ENCODE measurements around the gene TCF4. TPM values are rescaled to one million over a fixed set of nuclear protein-coding genes. Genes with fewer than 3 reads are reported as not detected.
A peak's percentile ranks its signal among the peaks of the same experiment; 100 is the strongest.

Gene TCF4
- total RNA-seq, 6 experiments from 2014 or later = 50.4 to 71.1 (median 59.0) TPM

DNA sequence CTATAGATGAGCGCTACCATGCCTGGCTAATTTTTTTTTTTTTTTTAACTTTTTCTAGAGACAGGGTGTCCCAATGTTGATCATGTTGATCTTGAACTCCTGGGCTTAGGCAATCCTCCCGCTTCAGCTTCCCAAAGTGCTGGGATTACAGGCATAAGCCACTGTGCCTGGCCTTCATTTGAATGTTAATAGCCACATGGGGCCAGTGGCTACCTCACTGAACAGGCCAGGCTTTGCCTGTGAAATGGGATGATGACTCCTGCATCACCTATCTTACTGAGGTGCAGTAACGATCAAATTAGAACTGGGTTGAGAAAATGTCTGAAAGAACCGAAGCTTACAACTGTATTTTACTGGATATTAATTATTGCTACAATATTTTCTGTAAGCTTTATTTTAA is 278.7 kb downstream of the TCF4 start:
- Mint-ChIP-seq H3K4me1 (ENCODE audit: low read depth) (peaks cover 74% of the 10 kb centered on the region), H3K36me3 (ENCODE audit: low read depth) (peaks cover 16% of the 10 kb centered on the region), H3K27ac (no peak overlapping the region), H3K27me3 (ENCODE audit: insufficient read depth) (no peaks in the 10 kb centered on the region; the same call in 1 of the 2 replicates), H3K4me3 (no peak overlapping the region), H3K9me3 (no peaks in the 10 kb centered on the region)
- DNase-seq = no peak
- TF ChIP-seq, protein P1, sequence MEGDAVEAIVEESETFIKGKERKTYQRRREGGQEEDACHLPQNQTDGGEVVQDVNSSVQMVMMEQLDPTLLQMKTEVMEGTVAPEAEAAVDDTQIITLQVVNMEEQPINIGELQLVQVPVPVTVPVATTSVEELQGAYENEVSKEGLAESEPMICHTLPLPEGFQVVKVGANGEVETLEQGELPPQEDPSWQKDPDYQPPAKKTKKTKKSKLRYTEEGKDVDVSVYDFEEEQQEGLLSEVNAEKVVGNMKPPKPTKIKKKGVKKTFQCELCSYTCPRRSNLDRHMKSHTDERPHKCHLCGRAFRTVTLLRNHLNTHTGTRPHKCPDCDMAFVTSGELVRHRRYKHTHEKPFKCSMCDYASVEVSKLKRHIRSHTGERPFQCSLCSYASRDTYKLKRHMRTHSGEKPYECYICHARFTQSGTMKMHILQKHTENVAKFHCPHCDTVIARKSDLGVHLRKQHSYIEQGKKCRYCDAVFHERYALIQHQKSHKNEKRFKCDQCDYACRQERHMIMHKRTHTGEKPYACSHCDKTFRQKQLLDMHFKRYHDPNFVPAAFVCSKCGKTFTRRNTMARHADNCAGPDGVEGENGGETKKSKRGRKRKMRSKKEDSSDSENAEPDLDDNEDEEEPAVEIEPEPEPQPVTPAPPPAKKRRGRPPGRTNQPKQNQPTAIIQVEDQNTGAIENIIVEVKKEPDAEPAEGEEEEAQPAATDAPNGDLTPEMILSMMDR (IDR thresholded peaks at IDR 0.05) = no peak

GRCh38 chr18:55307505-55307904 is 280.5 kb downstream of the TCF4 start:
- H3K36me3 Mint-ChIP-seq (ENCODE audit: low read depth) = peaks cover 16% of the 10 kb centered on the region

DNA sequence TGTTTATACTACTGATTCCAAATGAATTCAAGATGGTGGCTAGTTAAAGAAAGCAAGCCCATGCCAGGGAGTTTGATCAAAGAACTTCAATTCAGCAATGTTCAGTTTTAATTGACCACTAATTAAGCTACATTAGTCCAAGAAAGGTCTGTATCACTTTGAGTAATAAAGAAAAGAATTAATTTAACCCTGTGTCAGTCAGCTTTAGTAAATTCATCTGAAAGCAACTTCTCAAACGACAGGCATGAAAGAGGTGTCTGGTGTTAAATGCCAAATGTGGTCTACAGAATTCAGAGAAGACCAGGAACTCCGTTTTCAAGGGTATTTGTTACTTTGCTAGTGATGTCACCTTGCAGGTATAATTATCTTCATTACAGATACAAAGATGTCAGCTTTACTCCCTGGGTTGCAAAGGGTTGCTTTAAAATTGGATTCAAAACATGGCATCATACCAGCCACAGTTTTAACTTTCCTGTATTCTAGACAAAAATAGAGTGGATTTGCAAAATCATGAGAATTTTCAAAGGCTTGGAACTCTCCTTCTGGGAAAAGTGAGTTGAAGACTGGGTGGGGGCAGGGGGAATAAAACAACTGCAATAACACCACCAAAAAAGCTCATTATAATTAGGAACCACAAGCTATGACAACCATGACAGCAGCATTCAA is 281.5 kb downstream of the TCF4 start:
- Mint-ChIP-seq H3K27ac (no peak overlapping the region), H3K27me3 (ENCODE audit: insufficient read depth) (peaks cover 3% of the 10 kb centered on the region), H3K4me3 (no peak overlapping the region), H3K4me1 (ENCODE audit: low read depth) (peaks cover 74% of the 10 kb centered on the region), H3K36me3 (ENCODE audit: low read depth) (peaks cover 16% of the 10 kb centered on the region), H3K9me3 (no peaks in the 10 kb centered on the region)
- no peak for DNase-seq
- TF ChIP-seq, protein P1 (IDR thresholded peaks at IDR 0.05) = no peak

More at GRCh38 chr18:55307505-55307904, 280.5 kb downstream of the TCF4 start:
- Mint-ChIP-seq H3K27me3 (ENCODE audit: insufficient read depth) (peaks cover 3% of the 10 kb centered on the region), H3K4me1 (ENCODE audit: low read depth) (peaks cover 74% of the 10 kb centered on the region), H3K4me3 (no peak overlapping the region), H3K27ac (no peak overlapping the region), H3K9me3 (no peaks in the 10 kb centered on the region)
- DNase-seq = no peak
- TF ChIP-seq, protein P1 (IDR thresholded peaks at IDR 0.05) = no peak

- H3K27ac Mint-ChIP-seq = peak overlapping the region; percentile 89
- peaks cover 80% of the 10 kb centered on the region for H3K4me1 Mint-ChIP-seq (ENCODE audit: low read depth)
- H3K9me3 Mint-ChIP-seq = no peaks in the 10 kb centered on the region
- peaks cover 3% of the 10 kb centered on the region; the same call in 1 of the 2 replicates for H3K27me3 Mint-ChIP-seq (ENCODE audit: insufficient read depth)
- H3K4me3 Mint-ChIP-seq = peak overlapping the region; percentile 85
- H3K36me3 Mint-ChIP-seq (ENCODE audit: low read depth) = no peaks in the 10 kb centered on the region
- TF ChIP-seq, protein P1 (IDR thresholded peaks at IDR 0.05) = no peak
- no peak for DNase-seq
These were observed 285.7 kb downstream of the TCF4 start for GRCh38 chr18:55302167-55302833.

DNA sequence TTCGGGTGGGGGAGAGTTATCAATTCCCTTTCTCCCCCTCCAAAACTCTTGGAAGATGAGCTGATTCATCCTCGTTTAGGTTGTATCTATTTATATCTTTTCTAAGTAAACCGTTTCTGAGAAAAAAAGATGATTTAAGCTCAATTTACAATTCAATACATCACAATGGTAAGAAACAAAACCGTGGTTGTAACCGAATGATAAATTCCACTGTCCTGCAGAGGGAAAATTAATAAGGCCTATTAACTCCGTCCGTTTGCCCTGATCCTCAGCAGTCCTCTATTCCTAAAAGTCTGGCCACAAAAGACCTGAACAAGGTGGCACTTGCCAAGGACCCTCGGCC is 286.2 kb downstream of the TCF4 start:
- Mint-ChIP-seq H3K36me3 (ENCODE audit: low read depth) (no peaks in the 10 kb centered on the region), H3K27me3 (ENCODE audit: insufficient read depth) (peaks cover 3% of the 10 kb centered on the region; the same call in 1 of the 2 replicates), H3K9me3 (no peaks in the 10 kb centered on the region), H3K4me1 (ENCODE audit: low read depth) (peaks cover 84% of the 10 kb centered on the region), H3K27ac (peak overlapping the region; percentile 89), H3K4me3 (peak overlapping the region; percentile 85)
- no peak for DNase-seq
- TF ChIP-seq, protein P1 (IDR thresholded peaks at IDR 0.05) = no peak

Data from HFFc6 (cell line).